Measurements from ENCODE around the gene LRR1. TPM values are rescaled to one million over a fixed set of nuclear protein-coding genes. Genes with fewer than 3 reads are reported as not detected.

LRR1 gene
- total and polyA plus RNA-seq, 9 of the 15 experiments (the other 6 are each of a cell fraction or from before 2014, with no cell fraction given): 26.5 to 58.1 (median 31.8) TPM

Small RNAs within 50 kb of the gene (small RNA-seq; reads per million reads assigned to genes)
- gene AL139099.3: not detected
- not detected for gene AL139099.4
- not detected for gene RF00019
- gene RNA5SP384: not detected

Other genes with a start within 250 kb of the LRR1 start
- 1,697 and 2,097 TPM in 2 replicates for gene RPS29, start 12.6 kb upstream of the LRR1 start, total RNA-seq (2014; rRNA removed)
- 2,267 and 2,448 TPM in 2 replicates for gene RPS29, start 12.6 kb upstream of the LRR1 start, total RNA-seq (2014; rRNA removed; fragmentation: Illumina TruSeq; extraction: Trizol)
- gene RPS29, start 12.6 kb upstream of the LRR1 start, total RNA-seq (2015; rRNA removed; fragmentation: Illumina TruSeq; extraction: Trizol): 1,631 and 1,703 TPM in 2 replicates
- gene RPS29, start 12.6 kb upstream of the LRR1 start, total RNA-seq (2021): 1,545 and 1,745 TPM in 2 replicates
- 4,700 and 6,302 TPM in 2 replicates for gene RPS29, start 12.6 kb upstream of the LRR1 start, polyA plus RNA-seq (2011; rRNA removed)
- gene RPS29, start 12.6 kb upstream of the LRR1 start, polyA plus RNA-seq (2014; fragmentation: Illumina TruSeq; extraction: Trizol): 2,124 and 2,563 TPM in 2 replicates
- gene RPS29, start 12.6 kb upstream of the LRR1 start, polyA plus RNA-seq (2014; fragmentation: Nextera tagmentation; extraction: Ambion mirVana): 1,000 to 10,000 TPM; 3,039 to 3,940 TPM
- 5,012 and 5,352 TPM in 2 replicates for gene RPS29, start 12.6 kb upstream of the LRR1 start, polyA plus RNA-seq (2014; rRNA removed)
- gene RPL36AL, start 21.7 kb downstream of the LRR1 start, total RNA-seq (2014; rRNA removed): 270 and 365 TPM in 2 replicates
- gene RPL36AL, start 21.7 kb downstream of the LRR1 start, total RNA-seq (2014; rRNA removed; fragmentation: Illumina TruSeq; extraction: Trizol): 358 and 392 TPM in 2 replicates
- gene RPL36AL, start 21.7 kb downstream of the LRR1 start, total RNA-seq (2015; rRNA removed; fragmentation: Illumina TruSeq; extraction: Trizol): 329 and 335 TPM in 2 replicates
- gene RPL36AL, start 21.7 kb downstream of the LRR1 start, total RNA-seq (2021): 139 and 146 TPM in 2 replicates
- 131 and 189 TPM in 2 replicates for gene RPL36AL, start 21.7 kb downstream of the LRR1 start, polyA plus RNA-seq (2011; rRNA removed)
- gene RPL36AL, start 21.7 kb downstream of the LRR1 start, polyA plus RNA-seq (2014; fragmentation: Illumina TruSeq; extraction: Trizol): 360 and 378 TPM in 2 replicates
- gene RPL36AL, start 21.7 kb downstream of the LRR1 start, polyA plus RNA-seq (2014; fragmentation: Nextera tagmentation; extraction: Ambion mirVana): 100 to 1,000 TPM; 625 to 674 TPM
- 354 and 366 TPM in 2 replicates for gene RPL36AL, start 21.7 kb downstream of the LRR1 start, polyA plus RNA-seq (2014; rRNA removed)
- 29.7 and 30.2 TPM in 2 replicates for gene MGAT2, start 21.9 kb downstream of the LRR1 start, total RNA-seq (2014; rRNA removed)
- 24.9 and 26.9 TPM in 2 replicates for gene MGAT2, start 21.9 kb downstream of the LRR1 start, total RNA-seq (2014; rRNA removed; fragmentation: Illumina TruSeq; extraction: Trizol)
- gene MGAT2, start 21.9 kb downstream of the LRR1 start, total RNA-seq (2015; rRNA removed; fragmentation: Illumina TruSeq; extraction: Trizol): 30.7 and 31.0 TPM in 2 replicates
- gene MGAT2, start 21.9 kb downstream of the LRR1 start, total RNA-seq (2021): 32.3 and 33.3 TPM in 2 replicates
- gene MGAT2, start 21.9 kb downstream of the LRR1 start, polyA plus RNA-seq (2011; rRNA removed): 14.0 and 19.2 TPM in 2 replicates
- 20.4 and 24.4 TPM in 2 replicates for gene MGAT2, start 21.9 kb downstream of the LRR1 start, polyA plus RNA-seq (2014; fragmentation: Illumina TruSeq; extraction: Trizol)
- under 1 TPM in 1 of 2 experiments, not detected in 1; 0.03 TPM for gene MGAT2, start 21.9 kb downstream of the LRR1 start, polyA plus RNA-seq (2014; fragmentation: Nextera tagmentation; extraction: Ambion mirVana)
- gene MGAT2, start 21.9 kb downstream of the LRR1 start, polyA plus RNA-seq (2014; rRNA removed): 18.8 and 20.9 TPM in 2 replicates
- 14.6 and 14.7 TPM in 2 replicates for gene DNAAF2, start 36.3 kb downstream of the LRR1 start, total RNA-seq (2014; rRNA removed)
- 11.1 and 12.5 TPM in 2 replicates for gene DNAAF2, start 36.3 kb downstream of the LRR1 start, total RNA-seq (2014; rRNA removed; fragmentation: Illumina TruSeq; extraction: Trizol)
- gene DNAAF2, start 36.3 kb downstream of the LRR1 start, total RNA-seq (2015; rRNA removed; fragmentation: Illumina TruSeq; extraction: Trizol): 10.6 and 11.2 TPM in 2 replicates
- 11.0 and 11.7 TPM in 2 replicates for gene DNAAF2, start 36.3 kb downstream of the LRR1 start, total RNA-seq (2021)
- gene DNAAF2, start 36.3 kb downstream of the LRR1 start, polyA plus RNA-seq (2011; rRNA removed): 7.8 and 10.3 TPM in 2 replicates
- gene DNAAF2, start 36.3 kb downstream of the LRR1 start, polyA plus RNA-seq (2014; fragmentation: Illumina TruSeq; extraction: Trizol): 11.2 and 11.4 TPM in 2 replicates
- gene DNAAF2, start 36.3 kb downstream of the LRR1 start, polyA plus RNA-seq (2014; fragmentation: Nextera tagmentation; extraction: Ambion mirVana): 1 to 10 TPM; 2.4 to 4.0 TPM
- 12.0 and 13.9 TPM in 2 replicates for gene DNAAF2, start 36.3 kb downstream of the LRR1 start, polyA plus RNA-seq (2014; rRNA removed)
- 30.7 and 32.2 TPM in 2 replicates for gene POLE2, start 89.3 kb downstream of the LRR1 start, total RNA-seq (2014; rRNA removed)
- 61.6 and 65.8 TPM in 2 replicates for gene POLE2, start 89.3 kb downstream of the LRR1 start, total RNA-seq (2014; rRNA removed; fragmentation: Illumina TruSeq; extraction: Trizol)
- gene POLE2, start 89.3 kb downstream of the LRR1 start, total RNA-seq (2015; rRNA removed; fragmentation: Illumina TruSeq; extraction: Trizol): 49.7 and 54.6 TPM in 2 replicates
- gene POLE2, start 89.3 kb downstream of the LRR1 start, total RNA-seq (2021): 34.6 and 37.7 TPM in 2 replicates
- gene POLE2, start 89.3 kb downstream of the LRR1 start, polyA plus RNA-seq (2011; rRNA removed): 60.1 and 78.4 TPM in 2 replicates
- 56.4 and 70.8 TPM in 2 replicates for gene POLE2, start 89.3 kb downstream of the LRR1 start, polyA plus RNA-seq (2014; fragmentation: Illumina TruSeq; extraction: Trizol)
- 10 to 100 TPM; 53.8 to 55.4 TPM for gene POLE2, start 89.3 kb downstream of the LRR1 start, polyA plus RNA-seq (2014; fragmentation: Nextera tagmentation; extraction: Ambion mirVana)
- 55.5 and 64.9 TPM in 2 replicates for gene POLE2, start 89.3 kb downstream of the LRR1 start, polyA plus RNA-seq (2014; rRNA removed)
- gene KLHDC1, start 94.2 kb downstream of the LRR1 start, total RNA-seq (2014; rRNA removed): 0.08 and 0.41 TPM in 2 replicates
- 0.10 and 0.15 TPM in 2 replicates for gene KLHDC1, start 94.2 kb downstream of the LRR1 start, total RNA-seq (2014; rRNA removed; fragmentation: Illumina TruSeq; extraction: Trizol)
- 0.11 and 0.19 TPM in 2 replicates for gene KLHDC1, start 94.2 kb downstream of the LRR1 start, total RNA-seq (2015; rRNA removed; fragmentation: Illumina TruSeq; extraction: Trizol)
- 0.22 TPM in 2 replicates for gene KLHDC1, start 94.2 kb downstream of the LRR1 start, total RNA-seq (2021)
- gene KLHDC1, start 94.2 kb downstream of the LRR1 start, polyA plus RNA-seq (2011; rRNA removed): 0.20 TPM in 2 replicates
- 0.18 and 0.19 TPM in 2 replicates for gene KLHDC1, start 94.2 kb downstream of the LRR1 start, polyA plus RNA-seq (2014; fragmentation: Illumina TruSeq; extraction: Trizol)
- under 1 TPM; 0.08 to 0.20 TPM for gene KLHDC1, start 94.2 kb downstream of the LRR1 start, polyA plus RNA-seq (2014; fragmentation: Nextera tagmentation; extraction: Ambion mirVana)
- 0.11 and 0.34 TPM in 2 replicates for gene KLHDC1, start 94.2 kb downstream of the LRR1 start, polyA plus RNA-seq (2014; rRNA removed)
- gene KLHDC2, start 169.2 kb downstream of the LRR1 start, total RNA-seq (2014; rRNA removed): 29.9 and 31.2 TPM in 2 replicates
- 24.7 and 25.0 TPM in 2 replicates for gene KLHDC2, start 169.2 kb downstream of the LRR1 start, total RNA-seq (2014; rRNA removed; fragmentation: Illumina TruSeq; extraction: Trizol)
- 19.0 and 19.7 TPM in 2 replicates for gene KLHDC2, start 169.2 kb downstream of the LRR1 start, total RNA-seq (2015; rRNA removed; fragmentation: Illumina TruSeq; extraction: Trizol)
- gene KLHDC2, start 169.2 kb downstream of the LRR1 start, total RNA-seq (2021): 19.3 and 20.5 TPM in 2 replicates
- 41.7 and 49.8 TPM in 2 replicates for gene KLHDC2, start 169.2 kb downstream of the LRR1 start, polyA plus RNA-seq (2011; rRNA removed)
- 15.8 and 20.0 TPM in 2 replicates for gene KLHDC2, start 169.2 kb downstream of the LRR1 start, polyA plus RNA-seq (2014; fragmentation: Illumina TruSeq; extraction: Trizol)
- 1 to 10 TPM; 6.3 to 7.8 TPM for gene KLHDC2, start 169.2 kb downstream of the LRR1 start, polyA plus RNA-seq (2014; fragmentation: Nextera tagmentation; extraction: Ambion mirVana)
- gene KLHDC2, start 169.2 kb downstream of the LRR1 start, polyA plus RNA-seq (2014; rRNA removed): 26.3 and 26.7 TPM in 2 replicates

Data from K562 (cell line).